H9 (cell line): Measurements from ENCODE around the gene RAPGEF3. TPM values are rescaled to one million over a fixed set of nuclear protein-coding genes. Genes with fewer than 3 reads are reported as not detected.

ENCODE experiments used
- DNase-seq: peaks from one replicate; pipeline ENCODE4 v3.0.0-alpha.2; 2017
- H2AFZ ChIP-seq: one replicate; pipeline ENCODE4 v1.6.1; 2013; ENCODE audit warnings: mild to moderate bottlenecking, low read length, control low read depth, moderate library complexity
- H2AK5ac ChIP-seq: 2 replicates; pipeline ENCODE4 v1.6.1; 2013; ENCODE audit warnings: low read length, control low read depth, mixed read lengths; ENCODE audit not compliant: insufficient read length
- H2BK120ac ChIP-seq: one replicate; pipeline ENCODE4 v1.6.1; 2013; ENCODE audit warnings: low read depth, mild to moderate bottlenecking, low read length, control low read depth, inconsistent platforms; ENCODE audit not compliant: poor library complexity, severe bottlenecking
- H2BK12ac ChIP-seq: 2 replicates; pipeline ENCODE4 v1.6.1; 2013; ENCODE audit warnings: low read length, control low read depth, mixed read lengths, low read depth; ENCODE audit not compliant: insufficient read length
- H2BK15ac ChIP-seq: 2 replicates; pipeline ENCODE4 v1.6.1; 2013; ENCODE audit warnings: low read depth, low read length, control low read depth
- H2BK20ac ChIP-seq: one replicate; pipeline ENCODE4 v1.6.1; 2013; ENCODE audit warnings: low read depth, mild to moderate bottlenecking, low read length, control low read depth, inconsistent platforms; ENCODE audit not compliant: poor library complexity, severe bottlenecking
- H2BK5ac ChIP-seq: 2 replicates; pipeline ENCODE4 v1.6.1; 2013; ENCODE audit warnings: low read length, control low read depth, mixed read lengths; ENCODE audit not compliant: insufficient read length
- H3K14ac ChIP-seq: 2 replicates; pipeline ENCODE4 v1.6.1; 2013; ENCODE audit warnings: low read length, control low read depth; ENCODE audit not compliant: insufficient read depth
- H3K18ac ChIP-seq: 2 replicates; pipeline ENCODE4 v1.6.1; 2013; ENCODE audit warnings: low read depth, mild to moderate bottlenecking, mixed read lengths, low read length, control low read depth; ENCODE audit not compliant: insufficient read length
- H3K23ac ChIP-seq: 2 replicates; pipeline ENCODE4 v1.6.1; 2013; ENCODE audit warnings: low read length, control low read depth, mixed read lengths, low read depth; ENCODE audit not compliant: insufficient read length
- H3K23me2 ChIP-seq: 2 replicates; pipeline ENCODE4 v1.6.1; 2013; ENCODE audit warnings: low read depth, mild to moderate bottlenecking, mixed read lengths, low read length, control low read depth; ENCODE audit not compliant: insufficient read length, poor library complexity, severe bottlenecking
- H3K27ac ChIP-seq: 2 replicates; pipeline ENCODE4 v1.5.1; 2013; ENCODE audit warnings: low read length, control low read depth, mixed read lengths, low read depth; ENCODE audit not compliant: insufficient read length
- H3K27me3 ChIP-seq: 2 replicates; pipeline ENCODE4 v1.6.1; 2013; ENCODE audit warnings: low read length, control low read depth, inconsistent platforms; ENCODE audit not compliant: insufficient read depth
- H3K4ac ChIP-seq: 2 replicates; pipeline ENCODE4 v1.6.1; 2013; ENCODE audit warnings: low read depth, mild to moderate bottlenecking, control low read depth, inconsistent platforms, low read length, moderate library complexity
- H3K4me1 ChIP-seq: 2 replicates; pipeline ENCODE4 v1.6.1; 2013; ENCODE audit warnings: low read length, control low read depth, inconsistent platforms; ENCODE audit not compliant: insufficient read depth
- H3K4me2 ChIP-seq: 2 replicates; pipeline ENCODE4 v1.6.1; 2013; ENCODE audit warnings: low read length, control low read depth, mixed read lengths; ENCODE audit not compliant: insufficient read length, insufficient read depth
- H3K56ac ChIP-seq: 2 replicates; pipeline ENCODE4 v1.6.1; 2013; ENCODE audit warnings: low read depth, mild to moderate bottlenecking, mixed read lengths, low read length, control low read depth; ENCODE audit not compliant: insufficient read length
- H3K79me1 ChIP-seq: 2 replicates; pipeline ENCODE4 v1.6.1; 2013; ENCODE audit warnings: low read depth, mild to moderate bottlenecking, moderate library complexity, low read length, control low read depth, inconsistent platforms; ENCODE audit not compliant: insufficient read depth, poor library complexity, severe bottlenecking
- H3K79me2 ChIP-seq: 2 replicates; pipeline ENCODE4 v1.6.1; 2013; ENCODE audit warnings: low read length, control low read depth, inconsistent platforms; ENCODE audit not compliant: insufficient read depth
- H3K9ac ChIP-seq: 2 replicates; pipeline ENCODE4 v1.6.1; 2013; ENCODE audit warnings: low read length, control low read depth, mixed read lengths; ENCODE audit not compliant: insufficient read length; ENCODE audit errors: extremely low read depth
- H3K9me3 ChIP-seq: one replicate; pipeline ENCODE4 v1.6.1; 2013; ENCODE audit warnings: low read depth, low read length, inconsistent platforms; ENCODE audit not compliant: control insufficient read depth
- H3T11ph ChIP-seq: one replicate; pipeline ENCODE4 v1.6.1; 2013; ENCODE audit warnings: mild to moderate bottlenecking, low read length, control low read depth, inconsistent platforms
- H4K20me1 ChIP-seq: one replicate; pipeline ENCODE4 v1.6.1; 2013; ENCODE audit not compliant: control insufficient read depth, insufficient read length, insufficient read depth
- H4K5ac ChIP-seq: 2 replicates; pipeline ENCODE4 v1.6.1; 2013; ENCODE audit warnings: low read depth, mild to moderate bottlenecking, mixed read lengths, low read length, control low read depth; ENCODE audit not compliant: insufficient read length
- H4K8ac ChIP-seq: replicated peaks from 2 replicates; pipeline ENCODE4 v1.6.1; 2013; ENCODE audit warnings: low read length, control low read depth, mixed read lengths, low read depth; ENCODE audit not compliant: insufficient read length
- H4K91ac ChIP-seq: 2 replicates; pipeline ENCODE4 v1.6.1; 2013; ENCODE audit warnings: low read depth, mild to moderate bottlenecking, moderate library complexity, mixed read lengths, low read length, control low read depth; ENCODE audit not compliant: insufficient read length
- H3K27ac Mint-ChIP-seq, 3 experiments: 2 replicates in 2 of 3; 3 replicates in 1 of 3; pipeline ENCODE4 v1.8.0; 2020 to 2021; ENCODE audit warnings: mixed read lengths in 3 of 3, mild to moderate bottlenecking in 1 of 3, moderate library complexity in 1 of 3
- H3K27me3 Mint-ChIP-seq: 2 replicates; pipeline ENCODE4 v1.8.0; 2021; ENCODE audit warnings: low read depth, mild to moderate bottlenecking, moderate library complexity, mixed read lengths
- H3K36me3 Mint-ChIP-seq, 3 experiments: 2 replicates in 2 of 3; 3 replicates in 1 of 3; pipeline ENCODE4 v1.8.0; 2020 to 2021; ENCODE audit warnings: low read depth in 3 of 3, mixed read lengths in 3 of 3; ENCODE audit not compliant: insufficient read depth in 1 of 3
- H3K4me1 Mint-ChIP-seq, 2 experiments: 2 replicates each; pipeline ENCODE4 v1.8.0; 2020; ENCODE audit warnings: mixed read lengths in 2 of 2
- H3K4me3 Mint-ChIP-seq, 2 experiments: 2 replicates in 1 of 2; 3 replicates in 1 of 2; pipeline ENCODE4 v1.8.0; 2020 to 2021; ENCODE audit warnings: mild to moderate bottlenecking in 2 of 2, mixed read lengths in 2 of 2, moderate library complexity in 1 of 2
- H3K9me3 Mint-ChIP-seq, 2 experiments: 2 replicates in 1 of 2; 3 replicates in 1 of 2; pipeline ENCODE4 v1.8.0; 2020; ENCODE audit warnings: mild to moderate bottlenecking in 2 of 2, mixed read lengths in 2 of 2, moderate library complexity in 1 of 2
- CTCF ChIP-seq: fragments of 200-600 bp; sonication (generic); conservative IDR thresholded peaks from 3 replicates; pipeline ENCODE4 v1.8.0; 2021; ENCODE audit warnings: antibody characterized with exemption, mild to moderate bottlenecking
- WGBS: extraction: QIAGEN DNeasy Blood & Tissue Kit; methylation state at CpG from one replicate; pipeline ENCODE4 v1.1.7; 2013; ENCODE audit warnings: missing lambda C conversion rate, low lambda C conversion rate, mixed read lengths; ENCODE audit not compliant: insufficient read length; ENCODE audit errors: extremely low coverage; 5-methylcytosine and 5-hydroxymethylcytosine counted together
- total RNA-seq: library from RNA; stranded (reverse); gene quantifications from 2 replicates; pipeline ENCODE4 v1.2.1, GENCODE V29; 2021

The RAPGEF3 gene
- total RNA-seq, 1 experiment from 2014 or later, result 7.4 TPM

GRCh38 chr12:47771304-47771703 lies 12.6 kb upstream of the RAPGEF3 start:
- Histone ChIP-seq H3K27me3 (no peaks in the 10 kb centered on the region), H3K4me2 (no peak overlapping the region), H3K23me2 (peaks cover 6% of the 10 kb centered on the region), H3K79me1 (no peaks in the 10 kb centered on the region), H4K20me1 (peaks cover 3% of the 10 kb centered on the region), H3K14ac (no peak overlapping the region), H2AFZ (no peak overlapping the region), H2BK15ac (no peak overlapping the region), H3T11ph (no peak overlapping the region), H3K18ac (no peak overlapping the region), H3K27ac (no peak overlapping the region), H2BK120ac (no peak overlapping the region), H2BK12ac (no peak overlapping the region), H2BK5ac (no peak overlapping the region), H3K4me1 (peaks cover 6% of the 10 kb centered on the region), H4K5ac (no peak overlapping the region), H4K91ac (no peak overlapping the region), H2BK20ac (no peak overlapping the region), H3K79me2 (no peaks in the 10 kb centered on the region), H3K56ac (no peak overlapping the region), H3K9me3 (no peaks in the 10 kb centered on the region), H3K4ac (no peak overlapping the region), H4K8ac (no peak overlapping the region), H3K9ac (no peak overlapping the region), H2AK5ac (no peak overlapping the region), H3K23ac (no peak overlapping the region)
- Mint-ChIP-seq H3K4me1 (peaks cover 18 to 24% of the 10 kb centered on the region in 2 experiments), H3K36me3 (peaks cover 0 to 1% (median 0%) of the 10 kb centered on the region in 3 experiments; a peak in 2 of 7 replicates), H3K9me3 (no peaks in the 10 kb centered on the region), H3K4me3 (no peak overlapping the region), H3K27ac (no peak overlapping the region), H3K27me3 (peaks cover 22% of the 10 kb centered on the region)
- DNase-seq, result no peak
- no peak for TF ChIP-seq CTCF
- WGBS, result no CpG with 5 or more reads among the region's 6 CpGs
